ENCODE results near the gene KCNK7.

DNA sequence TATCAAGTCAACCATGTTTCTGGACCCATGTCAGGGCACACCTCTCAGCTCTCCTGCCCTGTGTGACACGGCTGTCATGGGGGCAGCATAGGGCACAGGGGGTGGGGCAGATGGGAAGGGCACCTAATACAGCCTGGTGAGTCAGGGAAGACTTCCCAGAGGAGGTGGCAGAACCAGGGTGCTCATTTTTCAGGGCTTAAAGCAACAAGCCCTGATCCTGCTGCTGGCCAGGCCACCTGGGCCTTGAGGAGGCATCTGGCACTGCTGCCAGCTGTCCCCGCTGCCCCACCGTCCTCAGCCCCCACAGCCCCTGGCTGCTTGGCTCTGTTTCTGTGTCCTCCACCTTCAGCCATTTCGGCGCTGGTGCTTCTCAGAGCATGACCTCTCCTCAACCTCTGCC lies 14.1 kb upstream of the KCNK7 start:
- TF ChIP-seq, protein P1, sequence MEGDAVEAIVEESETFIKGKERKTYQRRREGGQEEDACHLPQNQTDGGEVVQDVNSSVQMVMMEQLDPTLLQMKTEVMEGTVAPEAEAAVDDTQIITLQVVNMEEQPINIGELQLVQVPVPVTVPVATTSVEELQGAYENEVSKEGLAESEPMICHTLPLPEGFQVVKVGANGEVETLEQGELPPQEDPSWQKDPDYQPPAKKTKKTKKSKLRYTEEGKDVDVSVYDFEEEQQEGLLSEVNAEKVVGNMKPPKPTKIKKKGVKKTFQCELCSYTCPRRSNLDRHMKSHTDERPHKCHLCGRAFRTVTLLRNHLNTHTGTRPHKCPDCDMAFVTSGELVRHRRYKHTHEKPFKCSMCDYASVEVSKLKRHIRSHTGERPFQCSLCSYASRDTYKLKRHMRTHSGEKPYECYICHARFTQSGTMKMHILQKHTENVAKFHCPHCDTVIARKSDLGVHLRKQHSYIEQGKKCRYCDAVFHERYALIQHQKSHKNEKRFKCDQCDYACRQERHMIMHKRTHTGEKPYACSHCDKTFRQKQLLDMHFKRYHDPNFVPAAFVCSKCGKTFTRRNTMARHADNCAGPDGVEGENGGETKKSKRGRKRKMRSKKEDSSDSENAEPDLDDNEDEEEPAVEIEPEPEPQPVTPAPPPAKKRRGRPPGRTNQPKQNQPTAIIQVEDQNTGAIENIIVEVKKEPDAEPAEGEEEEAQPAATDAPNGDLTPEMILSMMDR (conservative IDR thresholded peaks at IDR 0.05; ENCODE audit: low read depth in 2 of 2), result no peak
- no peak for TF ChIP-seq CREB1 (CRISPR knock-in tag; IDR thresholded peaks at IDR 0.05; ENCODE audit: low read depth)
- no peak for TF ChIP-seq EZH2 (IDR thresholded peaks at IDR 0.05; ENCODE audit: low read depth, unreplicated experiment)
- no peak for TF ChIP-seq POLR2AphosphoS5 (IDR thresholded peaks at IDR 0.05; ENCODE audit: low read depth)
- no peak for TF ChIP-seq JUNB (IDR thresholded peaks at IDR 0.05; ENCODE audit: unreplicated experiment)
- TF ChIP-seq, protein P2, sequence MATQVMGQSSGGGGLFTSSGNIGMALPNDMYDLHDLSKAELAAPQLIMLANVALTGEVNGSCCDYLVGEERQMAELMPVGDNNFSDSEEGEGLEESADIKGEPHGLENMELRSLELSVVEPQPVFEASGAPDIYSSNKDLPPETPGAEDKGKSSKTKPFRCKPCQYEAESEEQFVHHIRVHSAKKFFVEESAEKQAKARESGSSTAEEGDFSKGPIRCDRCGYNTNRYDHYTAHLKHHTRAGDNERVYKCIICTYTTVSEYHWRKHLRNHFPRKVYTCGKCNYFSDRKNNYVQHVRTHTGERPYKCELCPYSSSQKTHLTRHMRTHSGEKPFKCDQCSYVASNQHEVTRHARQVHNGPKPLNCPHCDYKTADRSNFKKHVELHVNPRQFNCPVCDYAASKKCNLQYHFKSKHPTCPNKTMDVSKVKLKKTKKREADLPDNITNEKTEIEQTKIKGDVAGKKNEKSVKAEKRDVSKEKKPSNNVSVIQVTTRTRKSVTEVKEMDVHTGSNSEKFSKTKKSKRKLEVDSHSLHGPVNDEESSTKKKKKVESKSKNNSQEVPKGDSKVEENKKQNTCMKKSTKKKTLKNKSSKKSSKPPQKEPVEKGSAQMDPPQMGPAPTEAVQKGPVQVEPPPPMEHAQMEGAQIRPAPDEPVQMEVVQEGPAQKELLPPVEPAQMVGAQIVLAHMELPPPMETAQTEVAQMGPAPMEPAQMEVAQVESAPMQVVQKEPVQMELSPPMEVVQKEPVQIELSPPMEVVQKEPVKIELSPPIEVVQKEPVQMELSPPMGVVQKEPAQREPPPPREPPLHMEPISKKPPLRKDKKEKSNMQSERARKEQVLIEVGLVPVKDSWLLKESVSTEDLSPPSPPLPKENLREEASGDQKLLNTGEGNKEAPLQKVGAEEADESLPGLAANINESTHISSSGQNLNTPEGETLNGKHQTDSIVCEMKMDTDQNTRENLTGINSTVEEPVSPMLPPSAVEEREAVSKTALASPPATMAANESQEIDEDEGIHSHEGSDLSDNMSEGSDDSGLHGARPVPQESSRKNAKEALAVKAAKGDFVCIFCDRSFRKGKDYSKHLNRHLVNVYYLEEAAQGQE (IDR thresholded peaks at IDR 0.05; ENCODE audit: unreplicated experiment), result no peak
- TF ChIP-seq EZH2phosphoT487 (IDR thresholded peaks at IDR 0.05; ENCODE audit: unreplicated experiment), result no peak
- no peak for TF ChIP-seq ZNF462 (CRISPR knock-in tag; IDR thresholded peaks at IDR 0.05)

Data from GM23338 (cell line).